Neural progenitor cell (in vitro differentiated cells): ENCODE measurements around the gene YBX1. TPM values are rescaled to one million over a fixed set of nuclear protein-coding genes. Genes with fewer than 3 reads are reported as not detected.

Experiments used
- DNase-seq: peaks from one replicate; pipeline ENCODE4 v3.0.0-alpha.2; 2016; ENCODE audit warnings: low spot score
- H2AFZ ChIP-seq: fragments of 200-600 bp; sonication (generic); replicated peaks from 2 replicates; pipeline ENCODE4 v1.6.1; 2016; ENCODE audit warnings: antibody characterized with exemption
- H3F3A ChIP-seq: fragments of 200-600 bp; sonication (generic); 2 replicates; pipeline ENCODE4 v1.6.1; 2016; ENCODE audit warnings: antibody characterized with exemption, low read depth
- H3K27ac ChIP-seq: fragments of 200-600 bp; sonication (generic); 2 replicates; pipeline ENCODE4 v1.5.1; 2016; ENCODE audit warnings: mild to moderate bottlenecking
- H3K27me3 ChIP-seq: fragments of 200-600 bp; sonication (generic); 2 replicates; pipeline ENCODE4 v1.6.1; 2016; ENCODE audit warnings: mild to moderate bottlenecking, moderate library complexity
- H3K36me3 ChIP-seq: fragments of 200-600 bp; sonication (generic); 2 replicates; pipeline ENCODE4 v1.5.1; 2016
- H3K4me1 ChIP-seq: fragments of 200-600 bp; sonication (generic); 2 replicates; pipeline ENCODE4 v1.6.1; 2016; ENCODE audit warnings: mixed run types
- H3K4me2 ChIP-seq: fragments of 200-600 bp; sonication (generic); 2 replicates; pipeline ENCODE4 v1.6.1; 2016
- H3K4me3 ChIP-seq: fragments of 200-600 bp; sonication (generic); 2 replicates; pipeline ENCODE4 v1.5.1; 2016
- H3K79me2 ChIP-seq: fragments of 200-600 bp; sonication (generic); 2 replicates; pipeline ENCODE4 v1.6.1; 2016; ENCODE audit warnings: low read depth
- H3K9ac ChIP-seq: fragments of 200-600 bp; sonication (generic); 2 replicates; pipeline ENCODE4 v1.6.1; 2016
- H3K9me3 ChIP-seq: fragments of 200-600 bp; sonication (generic); 2 replicates; pipeline ENCODE4 v1.5.1; 2016; ENCODE audit warnings: low read depth
- H4K20me1 ChIP-seq: fragments of 200-600 bp; sonication (generic); 2 replicates; pipeline ENCODE4 v1.6.1; 2016; ENCODE audit warnings: low read depth
- H3K27ac Mint-ChIP-seq: 3 replicates; pipeline ENCODE4 v1.8.0; 2021; ENCODE audit warnings: mixed read lengths
- H3K27me3 Mint-ChIP-seq: 2 replicates; pipeline ENCODE4 v1.8.0; 2022; ENCODE audit warnings: low read depth, mild to moderate bottlenecking, inconsistent platforms, moderate library complexity, mixed read lengths; ENCODE audit not compliant: insufficient read depth
- H3K36me3 Mint-ChIP-seq: 3 replicates; pipeline ENCODE4 v1.8.0; 2021; ENCODE audit warnings: mixed read lengths
- H3K4me1 Mint-ChIP-seq: 3 replicates; pipeline ENCODE4 v1.8.0; 2021; ENCODE audit warnings: mixed read lengths
- H3K4me3 Mint-ChIP-seq: 3 replicates; pipeline ENCODE4 v1.8.0; 2021; ENCODE audit warnings: mild to moderate bottlenecking, moderate library complexity, mixed read lengths
- H3K9me3 Mint-ChIP-seq: 3 replicates; pipeline ENCODE4 v1.8.0; 2020; ENCODE audit warnings: mixed read lengths
- CTCF ChIP-seq: fragments of 200-600 bp; sonication (generic); IDR thresholded peaks from 2 replicates; pipeline ENCODE4 v1.5.1; 2017; ENCODE audit warnings: antibody characterized with exemption, mild to moderate bottlenecking
- EZH2 ChIP-seq: fragments of 200-600 bp; sonication (generic); IDR thresholded peaks from 2 replicates; pipeline ENCODE4 v1.6.1; 2017; ENCODE audit warnings: antibody characterized with exemption, mild to moderate bottlenecking, moderate library complexity
- EZH2phosphoT487 ChIP-seq: fragments of 200-600 bp; sonication (generic); IDR thresholded peaks from 2 replicates; pipeline ENCODE4 v1.6.1; 2017; ENCODE audit warnings: antibody characterized with exemption
- total RNA-seq: library from RNA; depleted of rRNA; stranded (reverse); fragments of >200 nt; gene quantifications from 2 replicates; pipeline ENCODE4 v1.2.3, GENCODE V29; 2015; ENCODE audit warnings: low replicate concordance

The YBX1 gene
- total RNA-seq, 1 donor from 2014 or later: 1,610 TPM

GRCh38 chr1:42753070-42753469 is 70.9 kb downstream of the YBX1 start:
- DNase-seq: no peak
- Histone ChIP-seq H4K20me1 (no peaks in the 10 kb centered on the region), H3K4me1 (no peaks in the 10 kb centered on the region), H3K36me3 (peaks cover 15% of the 10 kb centered on the region), H3K9me3 (no peaks in the 10 kb centered on the region), H3F3A (no peaks in the 10 kb centered on the region), H3K4me3 (no peak overlapping the region), H2AFZ (no peak overlapping the region), H3K27me3 (no peaks in the 10 kb centered on the region), H3K79me2 (no peaks in the 10 kb centered on the region), H3K9ac (no peak overlapping the region), H3K27ac (no peak overlapping the region), H3K4me2 (no peak overlapping the region)
- Mint-ChIP-seq H3K27me3 (peaks cover 2% of the 10 kb centered on the region), H3K9me3 (peaks cover 12% of the 10 kb centered on the region), H3K36me3 (peaks cover 59% of the 10 kb centered on the region), H3K4me3 (no peak overlapping the region), H3K4me1 (no peaks in the 10 kb centered on the region), H3K27ac (no peak overlapping the region)
- TF ChIP-seq EZH2: no peak
- no peak for TF ChIP-seq EZH2phosphoT487
- no peak for TF ChIP-seq CTCF

Other genes with a start within 250 kb of the YBX1 start
- gene ZMYND12, start 226.4 kb upstream of the YBX1 start, total RNA-seq: 1.3 and 2.1 TPM in 2 replicates
- 43.1 and 63.3 TPM in 2 replicates for gene PPCS, start 225.9 kb upstream of the YBX1 start, total RNA-seq
- 2.0 and 2.8 TPM in 2 replicates for gene CCDC30, start 219.1 kb upstream of the YBX1 start, total RNA-seq
- gene PPIH, start 24.0 kb upstream of the YBX1 start, total RNA-seq: 77.9 and 126 TPM in 2 replicates
- gene CLDN19, start 57.8 kb downstream of the YBX1 start, total RNA-seq: 0.19 and 2.3 TPM in 2 replicates
- gene P3H1, start 84.6 kb downstream of the YBX1 start, total RNA-seq: 54.9 and 77.8 TPM in 2 replicates
- gene C1orf50, start 84.8 kb downstream of the YBX1 start, total RNA-seq: 5.3 and 19.0 TPM in 2 replicates
- 0.31 and 0.47 TPM in 2 replicates for gene TMEM269, start 102.6 kb downstream of the YBX1 start, total RNA-seq
- 2.2 and 5.5 TPM in 2 replicates for gene ERMAP, start 134.7 kb downstream of the YBX1 start, total RNA-seq
- gene SVBP, start 135.0 kb downstream of the YBX1 start, total RNA-seq: 55.5 and 103 TPM in 2 replicates
- gene ZNF691, start 164.2 kb downstream of the YBX1 start, total RNA-seq: 17.6 and 20.8 TPM in 2 replicates